SK-N-SH treated with all-trans-retinoic acid at 6 μM for 48 hours (cell line): Measurements from ENCODE around the gene GAA.

Source experiments
- ATAC-seq: fragments of 200-7000 bp; cut with Tn5 transposase; 3 replicates; pipeline ENCODE4 v1.9.1; 2020; ENCODE audit warnings: mild to moderate bottlenecking, moderate library complexity
- ARNTL ChIP-seq: fragments of 450-650 bp; formaldehyde crosslinking; IDR thresholded peaks from 2 replicates; pipeline ENCODE4 v1.5.0; 2020; ENCODE audit warnings: low read depth, mild to moderate bottlenecking, moderate library complexity, borderline replicate concordance
- BACH2 ChIP-seq: fragments of 250-450 bp; sonication (Bioruptor Pico); IDR thresholded peaks from 2 replicates; pipeline ENCODE4 v1.9.0; 2021; ENCODE audit warnings: mild to moderate bottlenecking, borderline replicate concordance
- CSDC2 ChIP-seq: fragments of 250-450 bp; sonication (Bioruptor Pico); IDR thresholded peaks from 2 replicates; pipeline ENCODE4 v1.5.0; 2020; ENCODE audit warnings: mild to moderate bottlenecking, moderate library complexity
- ESRRG ChIP-seq: fragments of 250-450 bp; sonication (Bioruptor Pico); IDR thresholded peaks from 2 replicates; pipeline ENCODE4 v1.6.1; 2021; ENCODE audit warnings: mild to moderate bottlenecking
- GLIS3 ChIP-seq: fragments of 250-450 bp; sonication (Bioruptor Pico); IDR thresholded peaks from 2 replicates; pipeline ENCODE4 v1.5.0; 2020; ENCODE audit warnings: mild to moderate bottlenecking, moderate library complexity
- ISL1 ChIP-seq: fragments of 250-450 bp; sonication (Bioruptor Pico); IDR thresholded peaks from 2 replicates; pipeline ENCODE4 v2.1.2; 2022; ENCODE audit warnings: mild to moderate bottlenecking, moderate library complexity
- OSR1 ChIP-seq: fragments of 250-450 bp; sonication (Bioruptor Pico); IDR thresholded peaks from 2 replicates; pipeline ENCODE4 v1.8.0; 2022; ENCODE audit warnings: moderate library complexity, mild to moderate bottlenecking, inconsistent platforms
- POU6F1 ChIP-seq: fragments of 250-450 bp; sonication (Bioruptor Pico); IDR thresholded peaks from 2 replicates; pipeline ENCODE4 v1.8.0; 2021; ENCODE audit warnings: low read depth, mild to moderate bottlenecking, moderate library complexity, borderline replicate concordance
- PPARA ChIP-seq: fragments of 250-450 bp; sonication (Bioruptor Pico); IDR thresholded peaks from 2 replicates; pipeline ENCODE4 v1.5.0; 2020; ENCODE audit warnings: mild to moderate bottlenecking, borderline replicate concordance
- RARB ChIP-seq: fragments of 250-450 bp; sonication (Bioruptor Pico); IDR thresholded peaks from 2 replicates; pipeline ENCODE4 v1.8.0; 2021; ENCODE audit warnings: mild to moderate bottlenecking, moderate library complexity
- SNAI2 ChIP-seq: fragments of 250-450 bp; sonication (Bioruptor Pico); IDR thresholded peaks from 2 replicates; pipeline ENCODE4 v1.5.0; 2020; ENCODE audit warnings: mild to moderate bottlenecking, moderate library complexity
- TCF4 ChIP-seq: fragments of 250-450 bp; sonication (Bioruptor Pico); IDR thresholded peaks from 2 replicates; pipeline ENCODE4 v1.8.0; 2021; ENCODE audit warnings: mild to moderate bottlenecking, moderate library complexity, borderline replicate concordance
- TOX ChIP-seq: fragments of 250-450 bp; sonication (Bioruptor Pico); IDR thresholded peaks from 2 replicates; pipeline ENCODE4 v1.8.0; 2021; ENCODE audit warnings: mild to moderate bottlenecking, moderate library complexity, borderline replicate concordance
- TSHZ2 ChIP-seq: fragments of 250-450 bp; sonication (Bioruptor Pico); IDR thresholded peaks from 2 replicates; pipeline ENCODE4 v1.5.0; 2020; ENCODE audit warnings: mild to moderate bottlenecking, moderate library complexity
- ZC3H10 ChIP-seq: fragments of 250-450 bp; sonication (Bioruptor Pico); IDR thresholded peaks from 2 replicates; pipeline ENCODE4 v1.5.1; 2021; ENCODE audit warnings: mild to moderate bottlenecking, moderate library complexity
- ZFP3 ChIP-seq: fragments of 250-450 bp; sonication (Bioruptor Pico); IDR thresholded peaks from 2 replicates; pipeline ENCODE4 v1.5.0; 2020; ENCODE audit warnings: mild to moderate bottlenecking, moderate library complexity
- ZFP30 ChIP-seq: fragments of 450-650 bp; formaldehyde crosslinking; IDR thresholded peaks from 2 replicates; pipeline ENCODE4 v1.5.0; 2022; ENCODE audit warnings: mild to moderate bottlenecking, moderate library complexity
- ZNF565 ChIP-seq: fragments of 450-650 bp; formaldehyde crosslinking; conservative IDR thresholded peaks from 2 replicates; pipeline ENCODE4 v1.5.0; 2020; ENCODE audit warnings: low read depth, mild to moderate bottlenecking, moderate library complexity
- ZNF70 ChIP-seq: fragments of 450-650 bp; formaldehyde crosslinking; IDR thresholded peaks from 2 replicates; pipeline ENCODE4 v1.5.0; 2020; ENCODE audit warnings: mild to moderate bottlenecking, moderate library complexity
- TF ChIP-seq, protein P1 (sequence below): fragments of 250-450 bp; sonication (Bioruptor Pico); IDR thresholded peaks from 2 replicates; pipeline ENCODE4 v1.8.0; 2020; ENCODE audit warnings: mild to moderate bottlenecking, moderate library complexity, borderline replicate concordance
- TF ChIP-seq, protein P2 (sequence below): fragments of 250-450 bp; sonication (Bioruptor Pico); IDR thresholded peaks from 2 replicates; pipeline ENCODE4 v1.5.1; 2021; ENCODE audit warnings: mild to moderate bottlenecking, moderate library complexity
- TF ChIP-seq, protein P3 (sequence below): fragments of 250-450 bp; sonication (Bioruptor Pico); IDR thresholded peaks from 2 replicates; pipeline ENCODE4 v1.5.1; 2020; ENCODE audit warnings: low read depth, mild to moderate bottlenecking, moderate library complexity

The GAA gene

DNA sequence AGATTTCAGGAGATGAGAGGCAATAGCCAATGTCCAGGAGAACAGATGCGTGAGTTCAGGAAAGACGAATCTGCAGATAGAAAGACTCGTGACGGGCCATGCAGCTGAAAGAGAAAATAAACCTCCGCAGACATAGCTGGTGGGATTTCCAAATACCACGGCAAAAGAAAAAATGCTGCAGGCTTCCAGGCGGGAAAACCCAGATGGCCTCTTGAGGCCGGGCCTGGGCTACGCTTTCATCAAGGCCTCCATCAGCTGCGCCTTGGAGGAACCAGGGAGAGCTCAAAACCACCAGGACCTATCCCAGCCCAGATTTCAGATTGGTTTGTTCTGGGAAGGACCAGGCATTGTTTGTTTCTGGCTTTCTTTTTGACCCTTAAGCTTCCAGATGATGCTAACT is 48.3 kb upstream of the GAA start:
- no peak for TF ChIP-seq ZFP30 (CRISPR knock-in tag)
- no peak for TF ChIP-seq POU6F1 (CRISPR knock-in tag)
- TF ChIP-seq CSDC2 (CRISPR knock-in tag) = no peak
- TF ChIP-seq ZNF70 (CRISPR knock-in tag) = no peak
- TF ChIP-seq, protein P1, sequence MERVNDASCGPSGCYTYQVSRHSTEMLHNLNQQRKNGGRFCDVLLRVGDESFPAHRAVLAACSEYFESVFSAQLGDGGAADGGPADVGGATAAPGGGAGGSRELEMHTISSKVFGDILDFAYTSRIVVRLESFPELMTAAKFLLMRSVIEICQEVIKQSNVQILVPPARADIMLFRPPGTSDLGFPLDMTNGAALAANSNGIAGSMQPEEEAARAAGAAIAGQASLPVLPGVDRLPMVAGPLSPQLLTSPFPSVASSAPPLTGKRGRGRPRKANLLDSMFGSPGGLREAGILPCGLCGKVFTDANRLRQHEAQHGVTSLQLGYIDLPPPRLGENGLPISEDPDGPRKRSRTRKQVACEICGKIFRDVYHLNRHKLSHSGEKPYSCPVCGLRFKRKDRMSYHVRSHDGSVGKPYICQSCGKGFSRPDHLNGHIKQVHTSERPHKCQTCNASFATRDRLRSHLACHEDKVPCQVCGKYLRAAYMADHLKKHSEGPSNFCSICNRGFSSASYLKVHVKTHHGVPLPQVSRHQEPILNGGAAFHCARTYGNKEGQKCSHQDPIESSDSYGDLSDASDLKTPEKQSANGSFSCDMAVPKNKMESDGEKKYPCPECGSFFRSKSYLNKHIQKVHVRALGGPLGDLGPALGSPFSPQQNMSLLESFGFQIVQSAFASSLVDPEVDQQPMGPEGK (CRISPR knock-in tag) = no peak
- TF ChIP-seq ARNTL (CRISPR knock-in tag) = no peak
- no peak for TF ChIP-seq PPARA (CRISPR knock-in tag)
- no peak for TF ChIP-seq ZC3H10 (CRISPR knock-in tag)
- TF ChIP-seq TSHZ2 = no peak
- TF ChIP-seq ISL1 = no peak
- no peak for TF ChIP-seq BACH2 (CRISPR knock-in tag)
- TF ChIP-seq OSR1 (CRISPR knock-in tag) = no peak
- ATAC-seq = no peak

GRCh38 chr17:80055597-80055996 is 45.8 kb upstream of the GAA start:
- ATAC-seq = no peak
- no peak for TF ChIP-seq CSDC2 (CRISPR knock-in tag)
- TF ChIP-seq RARB (CRISPR knock-in tag) = no peak
- no peak for TF ChIP-seq ZFP3 (CRISPR knock-in tag)
- TF ChIP-seq ZFP30 (CRISPR knock-in tag) = no peak
- no peak for TF ChIP-seq ARNTL (CRISPR knock-in tag)
- TF ChIP-seq BACH2 (CRISPR knock-in tag) = no peak
- TF ChIP-seq GLIS3 (CRISPR knock-in tag) = no peak
- no peak for TF ChIP-seq SNAI2
- no peak for TF ChIP-seq TOX
- no peak for TF ChIP-seq TCF4 (CRISPR knock-in tag)

DNA sequence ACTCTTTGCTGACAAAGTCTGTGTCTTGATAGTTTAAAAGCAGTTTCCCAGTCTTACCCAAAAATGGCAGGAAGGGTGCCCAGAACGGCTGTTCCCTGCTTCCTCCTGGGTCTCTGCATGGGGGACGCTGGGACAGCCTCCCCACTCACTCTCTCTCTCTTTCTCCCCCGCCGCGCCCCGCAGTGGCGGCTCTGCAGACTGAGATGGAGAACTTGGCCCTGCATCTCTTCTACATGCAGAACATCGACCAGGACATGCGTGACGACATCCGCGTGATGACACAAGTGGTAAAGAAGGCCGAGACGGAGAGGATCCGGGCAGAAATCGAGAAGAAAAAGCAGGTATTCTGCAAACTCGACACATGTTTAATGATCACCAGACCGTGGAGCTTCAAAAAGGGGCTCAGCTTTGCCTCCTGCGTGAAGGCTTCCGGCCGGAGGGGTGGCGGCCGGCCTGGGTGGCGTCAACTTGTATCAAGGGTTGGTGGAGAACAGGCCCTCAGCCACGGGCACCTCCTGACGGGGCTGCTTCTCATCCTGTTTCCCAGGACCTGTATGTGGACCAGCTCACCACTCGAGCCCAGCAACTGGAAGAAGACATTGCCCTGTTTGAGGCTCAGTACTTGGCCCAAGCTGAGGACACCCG is 42.9 kb upstream of the GAA start:
- no peak for ATAC-seq
- TF ChIP-seq TOX (no peak), ZC3H10 (CRISPR knock-in tag) (no peak), ISL1 (no peak), CSDC2 (CRISPR knock-in tag) (no peak), ZFP3 (CRISPR knock-in tag) (no peak), TSHZ2 (no peak), ARNTL (CRISPR knock-in tag) (no peak), BACH2 (CRISPR knock-in tag) (no peak), TCF4 (CRISPR knock-in tag) (no peak), ZNF70 (CRISPR knock-in tag) (no peak), PPARA (CRISPR knock-in tag) (no peak), OSR1 (CRISPR knock-in tag) (no peak), ZNF565 (CRISPR knock-in tag) (no peak), POU6F1 (CRISPR knock-in tag) (no peak), ESRRG (CRISPR knock-in tag) (no peak), SNAI2 (no peak), RARB (CRISPR knock-in tag) (no peak), ZFP30 (CRISPR knock-in tag) (no peak)
- TF ChIP-seq, protein P2, sequence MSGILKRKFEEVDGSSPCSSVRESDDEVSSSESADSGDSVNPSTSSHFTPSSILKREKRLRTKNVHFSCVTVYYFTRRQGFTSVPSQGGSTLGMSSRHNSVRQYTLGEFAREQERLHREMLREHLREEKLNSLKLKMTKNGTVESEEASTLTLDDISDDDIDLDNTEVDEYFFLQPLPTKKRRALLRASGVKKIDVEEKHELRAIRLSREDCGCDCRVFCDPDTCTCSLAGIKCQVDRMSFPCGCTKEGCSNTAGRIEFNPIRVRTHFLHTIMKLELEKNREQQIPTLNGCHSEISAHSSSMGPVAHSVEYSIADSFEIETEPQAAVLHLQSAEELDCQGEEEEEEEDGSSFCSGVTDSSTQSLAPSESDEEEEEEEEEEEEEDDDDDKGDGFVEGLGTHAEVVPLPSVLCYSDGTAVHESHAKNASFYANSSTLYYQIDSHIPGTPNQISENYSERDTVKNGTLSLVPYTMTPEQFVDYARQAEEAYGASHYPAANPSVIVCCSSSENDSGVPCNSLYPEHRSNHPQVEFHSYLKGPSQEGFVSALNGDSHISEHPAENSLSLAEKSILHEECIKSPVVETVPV (CRISPR knock-in tag) = no peak
- TF ChIP-seq, protein P3, sequence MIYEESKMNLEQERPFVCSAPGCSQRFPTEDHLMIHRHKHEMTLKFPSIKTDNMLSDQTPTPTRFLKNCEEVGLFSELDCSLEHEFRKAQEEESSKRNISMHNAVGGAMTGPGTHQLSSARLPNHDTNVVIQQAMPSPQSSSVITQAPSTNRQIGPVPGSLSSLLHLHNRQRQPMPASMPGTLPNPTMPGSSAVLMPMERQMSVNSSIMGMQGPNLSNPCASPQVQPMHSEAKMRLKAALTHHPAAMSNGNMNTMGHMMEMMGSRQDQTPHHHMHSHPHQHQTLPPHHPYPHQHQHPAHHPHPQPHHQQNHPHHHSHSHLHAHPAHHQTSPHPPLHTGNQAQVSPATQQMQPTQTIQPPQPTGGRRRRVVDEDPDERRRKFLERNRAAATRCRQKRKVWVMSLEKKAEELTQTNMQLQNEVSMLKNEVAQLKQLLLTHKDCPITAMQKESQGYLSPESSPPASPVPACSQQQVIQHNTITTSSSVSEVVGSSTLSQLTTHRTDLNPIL = no peak
